GM12892 (cell line): ENCODE results near the gene MGAT3.
A peak's percentile ranks its signal among the peaks of the same experiment; 100 is the strongest.

Experiments used
- POLR2A ChIP-seq: IDR thresholded peaks from 2 replicates; pipeline ENCODE4 v1.6.1; 2011; ENCODE audit warnings: low read depth, low read length, control low read depth
- POLR2AphosphoS5 ChIP-seq: IDR thresholded peaks from 2 replicates; pipeline ENCODE4 v1.6.1; 2011; ENCODE audit warnings: low read depth, low read length, control low read depth
- TAF1 ChIP-seq: IDR thresholded peaks from 2 replicates; pipeline ENCODE4 v1.6.1; 2011; ENCODE audit warnings: low read depth, mild to moderate bottlenecking, control low read depth, low read length, borderline replicate concordance

GRCh38 chr22:39517470-39517869 is 60.7 kb downstream of the MGAT3 start:
- TF ChIP-seq POLR2AphosphoS5 = peak; percentile 62
- no peak for TF ChIP-seq TAF1
- TF ChIP-seq POLR2A = peak; percentile 41
